NCI-H748 (cell line): Measurements from ENCODE around the gene PIGW.

Experiments
- DNase-seq: peaks from one replicate; lab custom pipeline; 2025; ENCODE audit not compliant: unreplicated experiment; lab: John Stamatoyannopoulos, UW

Gene PIGW, protein sequence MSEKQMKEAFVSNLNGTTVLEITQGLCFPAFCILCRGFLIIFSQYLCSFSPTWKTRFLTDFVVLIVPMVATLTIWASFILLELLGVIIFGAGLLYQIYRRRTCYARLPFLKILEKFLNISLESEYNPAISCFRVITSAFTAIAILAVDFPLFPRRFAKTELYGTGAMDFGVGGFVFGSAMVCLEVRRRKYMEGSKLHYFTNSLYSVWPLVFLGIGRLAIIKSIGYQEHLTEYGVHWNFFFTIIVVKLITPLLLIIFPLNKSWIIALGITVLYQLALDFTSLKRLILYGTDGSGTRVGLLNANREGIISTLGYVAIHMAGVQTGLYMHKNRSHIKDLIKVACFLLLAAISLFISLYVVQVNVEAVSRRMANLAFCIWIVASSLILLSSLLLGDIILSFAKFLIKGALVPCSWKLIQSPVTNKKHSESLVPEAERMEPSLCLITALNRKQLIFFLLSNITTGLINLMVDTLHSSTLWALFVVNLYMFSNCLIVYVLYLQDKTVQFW

DNA sequence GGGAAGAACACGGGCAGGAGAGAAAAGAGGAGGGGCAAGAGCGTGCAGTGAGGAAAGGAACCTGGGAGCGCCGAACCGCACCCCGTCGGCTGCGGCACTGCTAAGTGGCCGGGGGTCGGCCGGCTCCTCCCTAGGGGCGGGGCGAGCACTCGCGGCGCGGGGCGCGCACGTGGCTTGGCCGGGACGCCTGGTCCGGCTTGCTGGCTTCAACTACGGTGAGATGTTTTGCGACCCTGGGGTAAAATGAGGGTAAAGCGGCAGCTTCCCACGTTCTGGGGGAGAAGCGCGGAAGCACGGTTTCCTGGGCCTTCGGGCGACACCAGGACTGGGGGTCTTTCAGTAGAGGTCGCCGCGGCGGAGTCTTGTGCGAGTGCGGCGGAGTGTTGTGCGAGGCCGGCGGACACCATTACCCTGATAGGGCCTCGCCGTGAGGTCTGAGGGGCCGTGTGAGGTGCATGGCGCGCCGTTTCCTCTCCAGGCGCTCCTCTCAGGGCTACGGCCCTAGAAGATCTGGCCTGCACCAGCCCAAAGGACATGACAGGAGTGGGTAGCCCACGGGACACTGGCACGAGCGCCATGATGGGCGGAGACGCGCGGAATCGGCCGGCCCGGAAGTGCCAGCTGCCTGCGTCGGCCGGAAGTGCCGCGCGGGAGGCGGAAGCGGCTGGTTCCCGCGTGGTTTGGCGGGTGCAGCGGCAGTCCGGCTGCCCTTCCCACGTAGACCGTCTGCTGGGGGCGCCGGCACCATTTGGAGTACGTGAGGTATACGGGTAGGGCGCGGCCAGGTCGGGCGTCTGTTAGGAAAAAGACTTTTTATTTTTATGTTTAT, at the start of gene PIGW, which contains the start of gene MYO19:
Gene PIGW (plus strand): TSS at position 148 of the 829 bp plus-strand sequence. CDS start 2,115 bp downstream, outside the sequence.
Gene MYO19 (minus strand): TSS at position 29 of the 829 bp plus-strand sequence. CDS start 2,330 bp downstream, outside the sequence.
- peak; percentile 95 for DNase-seq

DNA sequence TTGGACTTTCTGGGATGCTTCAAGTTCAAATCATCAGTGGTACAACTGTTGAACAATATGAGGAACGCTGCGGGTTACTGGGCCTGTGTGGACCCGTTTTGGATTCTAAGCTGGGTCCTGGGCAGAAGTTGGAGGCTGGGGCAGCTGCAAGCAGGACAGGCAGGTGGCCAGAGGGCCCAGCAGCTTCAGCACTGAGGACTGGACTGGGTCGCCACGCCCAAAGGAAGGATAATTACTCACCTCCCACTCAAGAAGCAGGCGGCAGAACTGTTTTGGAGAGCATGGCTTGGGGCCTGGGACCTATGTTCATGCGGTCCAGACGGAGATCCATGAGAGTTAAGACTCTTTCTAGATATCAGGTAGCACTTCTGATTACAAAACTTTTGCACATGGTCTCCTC, 49.8 kb upstream of the PIGW start:
- DNase-seq = no peak

GRCh38 chr17:36485805-36486203, 49.0 kb upstream of the PIGW start:
- DNase-seq = peak; percentile 56

- DNase-seq = peak; percentile 98
These were observed 48.3 kb upstream of the PIGW start, which contains the start of gene ZNHIT3 for GRCh38 chr17:36486204-36487194. Gene ZNHIT3, plus strand, starts transcription at chr17:36486681. Its CDS starts 19 bp downstream, at chr17:36486700.

DNA sequence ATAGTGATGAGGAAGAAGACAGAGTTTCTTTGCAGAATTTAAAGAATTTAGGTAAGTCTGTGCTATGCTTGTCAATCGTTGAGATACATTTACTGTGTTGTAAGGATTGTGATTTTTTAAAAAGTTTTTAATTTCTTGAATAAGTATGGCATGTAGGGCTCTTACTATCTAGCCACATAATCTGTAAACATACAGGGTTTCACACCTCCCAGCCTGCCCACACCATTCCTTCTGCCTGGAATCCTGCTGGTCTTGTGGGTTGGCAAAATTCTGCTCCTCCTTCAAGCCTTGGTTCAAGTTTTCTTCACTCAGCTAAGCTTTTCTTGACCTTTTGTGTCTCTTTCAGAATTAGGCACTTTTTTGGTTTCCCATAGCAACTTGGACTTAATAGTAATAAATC, 40.8 kb upstream of the PIGW start:
- DNase-seq = no peak

GRCh38 chr17:36494674-36495073, 40.1 kb upstream of the PIGW start:
- DNase-seq = no peak

DNA sequence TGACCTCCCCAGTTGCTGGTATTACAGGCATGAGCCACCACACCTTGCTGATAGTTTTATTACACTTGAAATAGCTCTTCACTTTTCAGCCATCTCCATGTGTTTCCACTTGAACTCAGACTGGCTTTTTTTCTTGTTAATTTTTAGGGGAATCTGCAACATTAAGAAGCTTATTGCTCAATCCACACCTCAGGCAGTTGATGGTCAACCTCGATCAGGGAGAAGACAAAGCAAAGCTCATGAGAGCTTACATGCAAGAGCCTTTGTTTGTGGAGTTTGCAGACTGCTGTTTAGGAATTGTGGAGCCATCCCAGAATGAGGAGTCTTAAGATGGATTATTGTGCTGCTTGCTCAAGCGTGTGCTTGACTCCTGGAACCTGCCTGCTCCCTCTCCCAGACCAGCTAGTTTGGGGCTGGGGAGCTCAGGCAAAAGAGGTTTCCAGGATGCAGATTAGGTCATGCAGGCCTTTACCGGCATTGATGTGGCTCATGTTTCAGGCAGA, 39.7 kb upstream of the PIGW start:
- DNase-seq = no peak

GRCh38 chr17:36496018-36496789, 38.6 kb upstream of the PIGW start:
- no peak for DNase-seq

GRCh38 chr17:36498155-36498554, 36.6 kb upstream of the PIGW start:
- no peak for DNase-seq

- no peak for DNase-seq
These were observed 36.1 kb upstream of the PIGW start for GRCh38 chr17:36498560-36499300.

DNA sequence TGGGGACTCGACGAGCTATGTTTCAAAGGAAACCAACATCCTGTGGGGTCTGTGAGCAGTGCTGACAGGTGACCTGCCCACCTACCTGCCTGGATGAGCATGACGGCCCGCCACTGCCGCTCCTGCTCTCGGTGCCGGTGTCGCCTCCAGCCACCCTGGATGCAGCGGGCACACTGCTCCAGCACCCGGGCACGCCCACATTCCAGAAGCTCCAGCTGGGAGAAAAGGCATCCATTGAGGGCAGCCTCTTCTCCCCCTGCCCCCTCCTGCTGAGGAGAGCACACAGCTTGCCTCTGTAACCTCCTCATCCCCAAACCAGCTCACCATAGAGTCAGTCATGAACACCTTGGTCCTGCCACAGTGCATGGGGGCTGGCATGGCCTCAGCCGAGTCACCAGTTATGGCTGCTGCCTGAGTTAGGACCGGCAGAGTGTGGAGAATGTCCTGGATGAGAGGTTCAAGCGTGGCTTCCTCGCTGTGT, 34.0 kb upstream of the PIGW start:
- no peak for DNase-seq

- DNase-seq = no peak
These were observed 33.4 kb upstream of the PIGW start for GRCh38 chr17:36501351-36501750.

- no peak for DNase-seq
These were observed 32.8 kb upstream of the PIGW start for GRCh38 chr17:36501963-36502362.

- DNase-seq = no peak
These were observed 31.2 kb upstream of the PIGW start for GRCh38 chr17:36503456-36504155.

DNA sequence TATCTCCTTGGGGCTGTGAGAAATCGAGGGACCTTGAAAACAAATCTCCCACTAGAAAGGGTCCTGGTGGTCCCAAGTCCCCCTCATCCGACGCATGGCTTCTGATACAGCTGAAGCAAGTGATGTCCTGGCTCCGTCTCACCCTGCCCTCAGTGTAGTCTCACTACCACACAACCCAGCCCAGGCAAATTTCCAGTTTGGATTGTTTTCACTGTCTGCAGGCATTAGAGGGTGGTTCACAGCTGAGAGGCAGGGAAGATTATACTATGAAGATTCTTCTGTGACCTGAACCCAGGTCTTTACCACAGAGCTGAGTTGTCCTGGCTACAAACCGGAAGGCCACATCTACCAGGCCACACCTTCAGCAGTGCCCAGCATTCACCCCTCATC, 30.6 kb upstream of the PIGW start:
- no peak for DNase-seq

DNA sequence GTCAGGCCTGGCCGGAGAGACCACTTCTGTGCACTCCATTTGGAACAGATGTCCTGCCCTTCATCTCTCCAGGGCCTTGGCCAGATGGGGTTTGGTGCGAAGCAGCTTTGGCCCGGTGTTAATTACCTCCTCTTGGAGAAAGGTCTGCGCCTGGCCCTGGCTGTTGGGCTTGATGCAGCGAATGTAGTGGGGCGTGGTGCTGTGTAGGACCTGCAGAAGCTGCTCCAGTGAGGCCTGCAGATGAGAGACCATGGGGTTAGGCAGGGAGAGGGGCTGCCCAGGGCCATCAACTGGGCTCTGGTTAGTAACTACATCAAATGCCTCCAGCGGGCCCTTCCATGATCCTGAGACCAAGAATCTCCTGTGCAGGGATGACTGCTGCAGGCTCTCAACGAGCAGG, 29.6 kb upstream of the PIGW start:
- DNase-seq = no peak

GRCh38 chr17:36506249-36506826, 28.4 kb upstream of the PIGW start:
- no peak for DNase-seq

DNA sequence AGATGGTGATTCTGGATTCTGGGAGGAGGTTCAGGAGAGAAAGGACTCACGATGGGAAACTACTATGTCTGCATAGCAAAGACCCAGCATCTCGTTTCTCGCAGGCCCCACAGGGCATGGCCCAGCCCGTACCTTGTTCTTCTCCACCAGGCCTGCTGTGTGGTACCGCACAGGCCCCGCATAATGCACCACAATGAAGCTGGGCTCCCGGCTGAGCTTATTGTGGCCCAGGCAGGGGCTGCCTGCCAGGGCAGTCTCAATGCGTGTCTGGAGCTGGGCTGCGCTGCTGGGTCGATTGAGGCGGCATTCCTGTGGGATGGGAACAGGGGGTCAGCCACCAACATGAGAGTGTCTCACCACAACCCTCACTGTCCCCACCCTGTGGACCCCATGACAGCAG, 28.0 kb upstream of the PIGW start:
- DNase-seq = no peak
